Activated CD4-positive, alpha-beta T cell treated with anti-CD3 and anti-CD28 coated beads for 24 hours (primary cell): ENCODE data around the gene ABHD1.
"Not testable (repeated sequence)": the region's sequence is repeated elsewhere in the genome, so short reads cannot be mapped to it uniquely, and the experiment has no call there.

Source experiments
- DNase-seq, 2 donors: peaks; one replicate each; pipeline ENCODE4 v3.0.0-alpha.2; 2020; ENCODE audit warnings: low read depth in 2 of 2

ABHD1 gene

DNA sequence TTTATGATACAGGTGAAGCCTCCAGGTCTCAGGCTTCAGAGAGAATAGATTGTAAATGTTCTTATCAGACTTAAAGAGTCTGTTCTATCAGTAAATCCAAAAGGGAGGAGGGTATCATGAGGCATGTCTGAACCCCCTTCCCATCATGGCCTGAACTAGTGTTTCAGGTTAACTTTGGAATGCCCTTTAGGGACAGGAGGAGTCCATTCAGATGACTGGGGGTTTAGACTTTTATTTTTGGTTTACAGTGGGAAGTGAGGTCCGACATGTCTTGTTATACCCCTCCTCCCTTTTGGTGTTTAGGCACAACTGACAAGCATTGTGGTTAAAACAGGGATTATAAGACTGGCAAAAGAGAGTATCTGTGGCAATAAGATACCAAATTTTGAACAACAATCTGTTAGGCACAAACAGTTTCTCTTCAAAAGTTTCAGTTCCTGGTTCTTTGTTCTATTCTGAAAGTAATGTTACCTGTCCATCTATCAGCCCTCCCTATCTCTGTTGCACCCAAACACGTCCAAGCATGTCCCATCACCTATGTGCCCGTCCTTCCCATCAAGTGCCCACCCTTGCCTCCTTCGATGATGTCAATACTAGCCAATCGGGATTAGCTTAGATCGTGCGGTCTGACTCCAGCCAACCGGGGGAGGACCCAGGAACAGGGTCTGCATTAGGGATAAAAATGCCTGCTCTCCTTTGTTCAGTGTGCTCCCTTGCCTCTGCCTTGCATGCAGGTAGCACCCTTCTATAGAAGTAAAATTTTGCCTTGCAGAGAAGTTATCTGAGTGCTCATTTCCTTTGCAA is 41.5 kb downstream of the ABHD1 start:
- DNase-seq = no peak

DNA sequence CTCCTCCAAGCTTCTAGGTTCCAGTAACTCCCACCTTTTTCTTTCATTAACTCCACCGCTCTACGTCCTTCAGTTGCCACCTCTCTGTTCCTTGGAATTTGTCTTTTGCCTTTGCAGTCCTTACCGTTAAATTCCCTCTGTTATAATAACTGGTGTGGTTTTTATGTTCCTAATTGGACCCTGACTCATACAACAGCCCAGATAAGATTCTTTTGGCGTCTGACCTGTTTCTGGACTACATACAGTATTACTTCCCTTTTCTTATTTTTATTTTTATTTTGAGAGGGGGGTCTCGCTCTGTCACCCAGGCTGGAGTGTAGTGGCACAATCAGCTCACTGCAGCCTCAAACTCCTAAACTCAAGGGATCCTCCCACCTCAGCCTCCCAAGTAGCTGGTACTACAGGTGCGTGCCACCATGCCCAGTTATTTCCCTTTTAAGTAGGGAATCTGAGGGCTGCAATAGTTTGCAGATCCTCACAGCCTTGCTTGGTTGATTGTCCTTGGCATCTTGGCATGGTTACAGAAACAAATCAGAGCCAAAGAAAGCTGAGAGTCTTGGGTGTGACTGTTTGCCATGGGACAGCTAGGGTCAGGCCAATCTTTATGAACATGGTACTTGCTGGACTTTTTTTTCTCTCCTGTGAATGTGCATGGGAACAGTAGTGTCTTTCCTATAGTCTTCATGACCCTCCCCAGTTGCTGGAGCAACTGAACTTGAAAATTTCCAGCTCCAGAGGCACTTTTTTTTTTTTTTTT is 47.1 kb downstream of the ABHD1 start:
- DNase-seq = no peak

DNA sequence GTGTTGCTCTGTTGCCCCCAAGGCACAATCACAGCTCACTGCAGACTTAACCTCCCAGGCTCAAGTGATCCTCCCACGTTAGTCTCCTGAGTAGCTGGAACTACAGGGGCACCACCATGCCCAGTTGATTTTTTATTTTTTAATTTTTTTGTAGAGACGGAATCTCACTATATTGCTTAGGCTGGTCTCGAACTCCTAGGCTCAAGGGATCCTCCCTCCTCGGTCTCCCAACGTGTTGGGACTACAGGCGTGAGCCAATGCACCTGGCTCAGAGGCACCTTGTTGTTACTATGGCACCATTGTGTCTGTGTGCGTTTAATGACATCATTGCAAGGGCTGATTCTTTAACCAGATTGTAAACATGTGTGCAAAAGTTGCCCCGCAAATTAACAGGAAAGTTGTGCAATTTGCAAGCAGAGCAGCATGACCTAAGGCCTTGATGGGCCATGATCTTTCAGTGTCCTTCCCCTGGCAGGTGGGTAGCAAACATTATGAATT is 47.8 kb downstream of the ABHD1 start:
- no peak for DNase-seq

DNA sequence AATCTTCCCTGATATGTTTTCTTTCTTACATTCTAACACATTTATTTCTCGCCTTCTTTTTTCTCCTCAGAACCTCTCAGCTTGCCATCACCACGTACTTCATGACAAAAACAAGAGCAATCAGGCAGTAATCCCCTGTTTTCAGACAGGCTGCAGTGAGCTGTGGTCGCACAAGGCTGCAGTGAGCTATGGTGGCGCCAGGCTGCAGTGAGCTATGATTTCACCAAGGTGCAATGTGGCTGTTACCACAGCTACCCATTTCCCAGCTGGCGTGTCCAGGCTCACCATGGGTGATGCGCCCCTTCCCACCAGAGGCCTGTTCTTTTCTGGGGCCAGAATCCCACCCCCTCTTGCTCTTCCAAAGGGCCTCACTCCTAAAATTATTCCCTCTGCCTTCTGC is 51.0 kb downstream of the ABHD1 start:
- DNase-seq = no peak

DNA sequence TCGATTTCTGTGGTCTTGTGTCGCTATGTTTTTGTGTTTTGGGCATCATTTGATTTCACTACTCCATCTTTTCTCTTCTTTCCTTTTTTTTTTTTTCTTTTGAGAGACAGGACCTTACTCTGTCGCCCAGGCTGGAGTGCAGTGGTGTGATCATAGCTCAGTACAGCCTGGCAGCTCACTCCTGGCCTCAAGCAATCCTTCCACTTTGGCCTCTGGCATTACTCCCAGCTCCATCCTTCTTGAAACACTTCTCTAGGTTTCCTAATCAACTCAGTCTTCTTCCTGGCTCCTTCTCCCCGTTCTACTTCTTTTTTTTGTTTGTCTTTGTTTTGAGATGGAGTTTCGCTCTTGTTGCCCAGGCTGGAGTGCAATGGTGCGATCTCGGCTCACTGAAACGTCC is 51.7 kb downstream of the ABHD1 start:
- DNase-seq = no peak

DNA sequence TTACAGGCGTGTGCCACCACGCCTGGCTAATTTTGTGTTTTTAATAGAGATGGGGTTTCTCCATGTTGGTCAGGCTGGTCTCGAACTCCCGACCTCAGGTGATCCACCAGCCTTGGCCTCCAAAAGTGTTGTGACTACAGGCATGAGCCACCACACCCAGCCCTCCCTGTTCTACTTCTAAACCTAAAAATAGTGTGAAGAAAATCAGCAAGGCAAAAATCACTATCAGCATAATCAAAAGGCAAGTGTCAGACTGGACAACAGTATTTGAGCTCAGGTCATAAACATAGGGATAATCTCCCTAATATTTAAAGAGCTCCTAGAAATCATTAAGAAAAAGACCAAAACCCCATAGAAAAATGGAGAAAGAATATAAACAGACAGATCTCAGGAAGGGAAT is 52.2 kb downstream of the ABHD1 start:
- not testable (repeated sequence) for DNase-seq

DNA sequence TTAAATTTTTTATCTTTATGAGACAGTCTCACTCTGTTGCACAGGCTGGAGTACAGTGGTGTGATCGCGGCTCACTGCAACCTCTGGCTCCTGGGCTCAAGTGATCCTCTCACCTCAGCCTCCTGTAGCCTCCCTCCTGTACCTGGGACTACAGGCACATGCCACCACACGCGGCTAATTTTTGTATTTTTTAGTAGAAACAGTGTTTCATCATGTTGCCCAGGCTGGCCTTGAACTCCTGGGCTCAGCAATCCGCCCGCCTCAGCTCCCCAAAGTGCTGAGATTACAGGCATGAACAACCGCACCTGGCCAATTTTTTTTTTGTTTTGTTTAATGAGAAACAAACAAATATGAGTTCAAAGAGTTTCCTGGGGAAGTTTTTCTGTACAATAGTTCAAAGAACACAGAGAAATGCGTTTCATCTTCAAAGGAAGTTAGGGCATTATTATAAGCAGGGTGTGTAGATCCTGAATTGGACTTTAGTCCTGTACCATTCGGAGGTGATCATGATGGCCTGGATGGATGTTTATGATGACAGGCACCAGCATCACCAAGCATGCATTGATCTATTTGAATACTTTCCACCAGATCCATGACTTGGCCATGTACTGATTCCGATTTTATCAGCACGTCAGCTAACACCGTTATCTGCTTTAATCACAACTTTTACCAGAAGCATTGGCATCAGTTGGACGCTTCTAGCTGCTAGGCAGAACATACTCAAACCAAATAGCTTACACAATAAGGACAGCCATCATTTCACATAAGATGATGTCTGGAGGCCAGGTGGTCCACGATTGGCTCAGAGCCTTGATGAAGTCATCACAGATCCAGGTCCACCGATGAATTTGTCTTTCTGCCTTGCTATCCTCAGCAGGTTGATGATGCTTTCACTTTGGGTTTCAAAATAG is 54.1 kb downstream of the ABHD1 start:
- no peak for DNase-seq

DNA sequence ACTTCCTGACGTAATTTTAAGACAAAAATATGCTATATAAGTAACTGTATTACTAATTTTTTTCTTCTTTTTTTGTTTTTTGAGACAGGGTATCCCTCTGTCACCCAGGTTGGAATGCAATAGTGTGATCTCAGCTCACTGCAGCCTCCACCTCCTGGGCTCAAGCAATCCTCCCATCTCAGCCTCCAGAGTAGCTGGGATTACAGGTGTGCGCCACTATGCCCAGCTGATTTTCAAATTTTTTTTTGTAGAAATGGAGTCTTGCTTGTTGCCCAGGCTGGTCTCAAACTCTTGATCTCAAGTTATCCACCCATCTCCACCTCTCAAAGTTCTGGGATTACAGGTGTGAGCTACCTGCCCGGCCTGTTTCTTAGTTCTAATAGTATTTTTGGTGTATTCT is 54.9 kb downstream of the ABHD1 start:
- no peak for DNase-seq

DNA sequence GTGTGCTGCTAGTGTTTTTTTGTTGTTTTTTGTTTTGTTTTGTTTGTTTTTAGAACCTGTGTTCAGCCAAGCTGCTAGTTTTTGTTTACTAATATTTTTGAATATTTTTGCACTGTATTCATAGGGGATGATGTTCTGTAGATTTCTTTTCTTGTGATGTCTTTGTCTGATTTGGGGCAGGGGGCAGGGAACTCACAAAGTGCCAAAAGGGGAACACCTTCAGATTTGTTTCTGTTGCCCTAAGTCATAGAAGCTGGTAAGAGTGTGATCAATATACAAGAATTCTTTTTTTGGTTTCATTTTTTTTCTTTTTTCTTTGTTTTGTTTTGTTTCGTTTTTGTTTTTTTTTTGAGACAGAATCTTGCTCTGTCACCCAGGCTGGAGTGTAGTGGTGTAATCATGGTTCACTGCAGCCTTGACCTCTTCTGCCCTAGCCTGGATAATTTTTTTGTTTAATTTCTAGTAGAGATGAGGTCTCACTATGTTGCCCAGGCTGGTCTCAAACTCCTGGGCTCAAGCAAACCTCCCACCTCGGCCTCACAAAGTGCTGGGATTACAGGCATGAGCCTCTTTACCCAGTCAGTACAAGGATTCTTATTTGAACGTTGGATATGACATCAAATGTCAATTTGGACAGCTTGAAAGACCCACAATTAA is 55.9 kb downstream of the ABHD1 start:
- no peak for DNase-seq
